SU-DHL-6 (cell line): ENCODE results near the gene PIPOX.

ENCODE experiments used
- H2AFZ ChIP-seq: fragments of 200-600 bp; sonication (generic); 2 replicates; pipeline ENCODE4 v1.6.1; 2014; ENCODE audit warnings: low read depth, mild to moderate bottlenecking, moderate library complexity, mixed read lengths, antibody characterized with exemption, low read length; ENCODE audit not compliant: severe bottlenecking
- H3F3A ChIP-seq: fragments of 200-600 bp; shearing (Covaris generic); 2 replicates; pipeline ENCODE4 v1.6.0; 2016; ENCODE audit warnings: antibody characterized with exemption, mild to moderate bottlenecking; ENCODE audit not compliant: insufficient read depth
- H3K27ac ChIP-seq: fragments of 200-600 bp; sonication (generic); 2 replicates; pipeline ENCODE4 v1.5.1; 2016; ENCODE audit warnings: low read depth, mild to moderate bottlenecking, low read length, moderate library complexity, mixed read lengths
- H3K27me3 ChIP-seq: fragments of 200-600 bp; sonication (generic), shearing (Covaris generic); 2 replicates; pipeline ENCODE4 v1.6.0; 2014; ENCODE audit warnings: mild to moderate bottlenecking, low read length
- H3K36me3 ChIP-seq: fragments of 200-600 bp; sonication (generic); 2 replicates; pipeline ENCODE4 v1.6.1; 2014; ENCODE audit warnings: mild to moderate bottlenecking, low read length, mixed read lengths
- H3K4me2 ChIP-seq: fragments of 300-600, 200-600 bp; shearing (Covaris generic), sonication (generic); 2 replicates; pipeline ENCODE4 v1.6.0; 2014; ENCODE audit warnings: low read length, low read depth, mild to moderate bottlenecking; ENCODE audit not compliant: poor library complexity, severe bottlenecking
- H3K4me3 ChIP-seq: fragments of 200-600 bp; sonication (generic); 2 replicates; pipeline ENCODE4 v1.5.1; 2014; ENCODE audit warnings: antibody characterized with exemption, low read length, mild to moderate bottlenecking, mixed read lengths; ENCODE audit not compliant: insufficient read depth, poor library complexity, severe bottlenecking
- H3K79me2 ChIP-seq: fragments of 200-600 bp; sonication (generic); 2 replicates; pipeline ENCODE4 v1.6.1; 2014; ENCODE audit warnings: mild to moderate bottlenecking, low read length, moderate library complexity; ENCODE audit not compliant: insufficient read depth
- H3K9ac ChIP-seq: fragments of 200-600 bp; sonication (generic); 2 replicates; pipeline ENCODE4 v1.7.0; 2014; ENCODE audit warnings: mild to moderate bottlenecking, low read length
- H3K9me2 ChIP-seq: fragments of 200-600 bp; sonication (generic); replicated peaks from 2 replicates; pipeline ENCODE4 v1.6.1; 2014; ENCODE audit warnings: low read length; ENCODE audit not compliant: insufficient read depth
- H3K9me3 ChIP-seq: fragments of 200-600 bp; sonication (generic); 2 replicates; pipeline ENCODE4 v1.6.1; 2014; ENCODE audit warnings: low read length, mixed read lengths; ENCODE audit not compliant: insufficient read depth
- H4K20me1 ChIP-seq: fragments of 200-600 bp; sonication (generic); 2 replicates; pipeline ENCODE4 v1.6.1; 2014; ENCODE audit warnings: low read depth, mild to moderate bottlenecking, antibody characterized with exemption, low read length, moderate library complexity, mixed read lengths
- CTCF ChIP-seq: fragments of 200-600 bp; sonication (generic); IDR thresholded peaks from one replicate; pipeline ENCODE4 v1.5.1; 2017; ENCODE audit warnings: antibody characterized with exemption, mild to moderate bottlenecking, low read length, moderate library complexity; ENCODE audit not compliant: insufficient read depth, poor library complexity, severe bottlenecking
- EZH2phosphoT487 ChIP-seq: fragments of 200-600 bp; sonication (generic), shearing (Covaris generic); conservative IDR thresholded peaks from 2 replicates; pipeline ENCODE4 v1.6.1; 2018; ENCODE audit warnings: mild to moderate bottlenecking, antibody characterized with exemption, low read length, moderate library complexity, mixed read lengths

PIPOX gene

GRCh38 chr17:29034510-29034909, 8.4 kb upstream of the PIPOX start:
- peaks cover 7% of the 10 kb centered on the region; the same call in 1 of the 2 replicates for H3K9me3 ChIP-seq
- no peak overlapping the region for H3K4me3 ChIP-seq
- no peak overlapping the region for H3K4me2 ChIP-seq
- H3K9me2 ChIP-seq, result no peaks in the 10 kb centered on the region
- no peak overlapping the region for H3K9ac ChIP-seq
- H3F3A ChIP-seq, result no peaks in the 10 kb centered on the region
- H3K27me3 ChIP-seq, result no peaks in the 10 kb centered on the region
- no peaks in the 10 kb centered on the region for H3K79me2 ChIP-seq
- no peak overlapping the region for H3K27ac ChIP-seq
- H3K36me3 ChIP-seq, result no peaks in the 10 kb centered on the region
- TF ChIP-seq EZH2phosphoT487 (no peak), CTCF (no peak)
- no peaks in the 10 kb centered on the region for H4K20me1 ChIP-seq
- no peak overlapping the region for H2AFZ ChIP-seq

DNA sequence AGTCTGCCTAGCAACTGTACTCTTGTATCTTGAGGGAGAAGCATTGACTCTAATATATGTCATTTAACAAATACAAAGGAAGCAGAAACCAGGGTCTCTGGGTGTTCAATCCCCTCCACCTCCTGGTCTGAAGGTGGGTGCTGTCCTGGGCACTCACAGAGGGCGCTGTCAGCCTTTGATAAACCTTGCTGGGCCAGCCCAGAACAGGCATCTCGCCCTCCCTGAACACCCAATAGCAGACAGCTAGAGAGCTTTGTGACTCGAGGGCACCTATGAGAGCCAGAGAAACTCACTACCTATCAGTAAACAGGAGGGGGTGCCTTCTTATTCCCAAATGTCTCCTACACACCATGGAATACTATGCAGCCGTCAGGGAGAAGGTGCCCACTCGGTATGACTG, 6.4 kb upstream of the PIPOX start:
- Histone ChIP-seq H3K79me2 (no peaks in the 10 kb centered on the region), H3K9me3 (peaks cover 7% of the 10 kb centered on the region; the same call in 1 of the 2 replicates), H3K27ac (no peak overlapping the region), H2AFZ (no peak overlapping the region), H4K20me1 (no peaks in the 10 kb centered on the region), H3K4me3 (no peak overlapping the region), H3K9ac (no peak overlapping the region), H3K9me2 (no peaks in the 10 kb centered on the region), H3F3A (no peaks in the 10 kb centered on the region), H3K4me2 (no peak overlapping the region), H3K27me3 (no peaks in the 10 kb centered on the region), H3K36me3 (no peaks in the 10 kb centered on the region)
- no peak for TF ChIP-seq EZH2phosphoT487
- TF ChIP-seq CTCF, result no peak

DNA sequence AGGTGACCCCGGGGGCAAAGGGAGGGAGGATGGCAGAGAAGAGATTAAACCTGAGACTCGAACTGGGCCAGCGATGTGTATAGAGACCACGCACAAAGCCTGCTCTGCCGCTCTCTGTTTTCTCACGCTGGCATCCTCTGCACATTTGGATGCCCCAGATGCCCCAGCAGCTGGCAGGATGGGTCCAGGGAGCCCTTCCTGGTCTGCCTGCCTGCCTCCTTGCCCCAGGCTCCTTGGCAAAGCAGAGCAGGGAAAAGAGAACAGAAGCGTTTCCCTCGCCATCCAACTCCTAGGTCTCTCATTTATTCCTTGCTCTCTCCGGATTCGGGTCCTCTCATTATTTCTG, 5.2 kb upstream of the PIPOX start:
- Histone ChIP-seq H3K9me3 (peaks cover 7% of the 10 kb centered on the region; the same call in 1 of the 2 replicates), H2AFZ (no peak overlapping the region), H3K27ac (no peak overlapping the region), H3F3A (no peaks in the 10 kb centered on the region), H3K9me2 (no peaks in the 10 kb centered on the region), H3K4me3 (no peak overlapping the region), H4K20me1 (no peaks in the 10 kb centered on the region), H3K27me3 (no peaks in the 10 kb centered on the region), H3K4me2 (no peak overlapping the region), H3K36me3 (no peaks in the 10 kb centered on the region), H3K79me2 (no peaks in the 10 kb centered on the region), H3K9ac (no peak overlapping the region)
- TF ChIP-seq EZH2phosphoT487 (no peak), CTCF (no peak)
